ENCODE results near the gene FBXW8.

GRCh38 chr12:117040496-117040895 lies 129.7 kb downstream of the FBXW8 start:
- TF ChIP-seq CTCF (optimal IDR thresholded peaks at IDR 0.05 in 1 of 3, IDR thresholded peaks at IDR 0.05 in 1 of 3, conservative IDR thresholded peaks at IDR 0.05 in 1 of 3; ENCODE audit: extremely low read depth in 1 of 3, insufficient read depth in 2 of 3, low read length in 3 of 3) (no peak), EZH2 (IDR thresholded peaks at IDR 0.05; ENCODE audit: low read length) (no peak)

Measured in keratinocyte (primary cell).